A549 (cell line): ENCODE measurements around the gene SERP1.

Source experiments
- EP300 ChIP-seq, 2 experiments: fragments of >200 bp; sonication (Bioruptor Twin); formaldehyde crosslinking; IDR thresholded peaks; 2 replicates in 1 of 2; 3 replicates in 1 of 2; pipeline ENCODE4 v1.6.1; 2016 to 2017
- JUN ChIP-seq, 2 experiments: fragments of >200 bp; sonication (Bioruptor Twin); formaldehyde crosslinking; IDR thresholded peaks; 2 replicates in 1 of 2; 3 replicates in 1 of 2; pipeline ENCODE4 v1.6.1; 2016 to 2017
- MYC ChIP-seq: IDR thresholded peaks from 2 replicates; pipeline ENCODE4 v1.6.1; 2012; ENCODE audit warnings: mild to moderate bottlenecking, inconsistent platforms, low read length, improper control_type of control experiment, borderline replicate concordance
- PHF8 ChIP-seq: fragments of 200-600 bp; sonication (generic); IDR thresholded peaks from 2 replicates; pipeline ENCODE4 v1.6.1; 2016; ENCODE audit warnings: low read depth, mild to moderate bottlenecking, antibody characterized with exemption, moderate library complexity, borderline replicate concordance
- SMC3 ChIP-seq: fragments of >200 bp; sonication (Bioruptor Twin); formaldehyde crosslinking; IDR thresholded peaks from 3 replicates; pipeline ENCODE4 v1.6.1; 2018; ENCODE audit warnings: inconsistent platforms
- TF ChIP-seq, protein P1 (sequence below): fragments of >200 bp; sonication (Bioruptor Twin); formaldehyde crosslinking; IDR thresholded peaks from 3 replicates; pipeline ENCODE4 v1.5.1; 2016
- TF ChIP-seq, protein P2 (sequence below): fragments of 200-600 bp; sonication (generic); IDR thresholded peaks from 2 replicates; pipeline ENCODE4 v1.6.1; 2016; ENCODE audit warnings: antibody characterized with exemption, mild to moderate bottlenecking, moderate library complexity
- TF ChIP-seq, protein P3 (sequence below): fragments of 150-350 bp; IDR thresholded peaks from 2 replicates; pipeline ENCODE4 v1.6.1; 2014; ENCODE audit warnings: low read depth, mild to moderate bottlenecking, low read length
- TF ChIP-seq, protein P4 (sequence below): fragments of 450-650 bp; IDR thresholded peaks from 2 replicates; pipeline ENCODE4 v1.6.1; 2014; ENCODE audit warnings: antibody characterized with exemption

DNA sequence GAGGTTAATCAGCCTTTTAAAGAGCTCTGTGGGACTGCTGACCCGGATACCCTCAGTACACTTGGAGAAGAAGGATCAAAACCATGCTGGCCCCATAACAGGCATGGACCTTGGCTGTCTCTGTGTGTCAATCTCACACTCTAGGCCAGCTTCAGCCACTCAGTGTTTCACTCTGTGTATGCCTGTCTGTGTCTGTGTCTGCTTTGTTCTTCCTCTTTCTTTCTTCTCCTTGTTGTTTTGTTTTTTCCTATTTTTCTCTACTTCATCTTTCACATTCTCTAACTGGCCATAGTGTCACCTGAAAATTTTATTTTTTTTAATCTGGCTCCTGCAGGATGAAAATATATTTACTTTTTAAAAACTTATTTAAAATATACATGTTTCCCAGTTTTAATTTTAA, 51.1 kb downstream of the SERP1 start:
- TF ChIP-seq PHF8 (no peak), MYC (no peak), EP300 (IDR thresholded peaks at IDR 0.05) (no peak), JUN (IDR thresholded peaks at IDR 0.05) (no peak), SMC3 (no peak)
- TF ChIP-seq, protein P1, sequence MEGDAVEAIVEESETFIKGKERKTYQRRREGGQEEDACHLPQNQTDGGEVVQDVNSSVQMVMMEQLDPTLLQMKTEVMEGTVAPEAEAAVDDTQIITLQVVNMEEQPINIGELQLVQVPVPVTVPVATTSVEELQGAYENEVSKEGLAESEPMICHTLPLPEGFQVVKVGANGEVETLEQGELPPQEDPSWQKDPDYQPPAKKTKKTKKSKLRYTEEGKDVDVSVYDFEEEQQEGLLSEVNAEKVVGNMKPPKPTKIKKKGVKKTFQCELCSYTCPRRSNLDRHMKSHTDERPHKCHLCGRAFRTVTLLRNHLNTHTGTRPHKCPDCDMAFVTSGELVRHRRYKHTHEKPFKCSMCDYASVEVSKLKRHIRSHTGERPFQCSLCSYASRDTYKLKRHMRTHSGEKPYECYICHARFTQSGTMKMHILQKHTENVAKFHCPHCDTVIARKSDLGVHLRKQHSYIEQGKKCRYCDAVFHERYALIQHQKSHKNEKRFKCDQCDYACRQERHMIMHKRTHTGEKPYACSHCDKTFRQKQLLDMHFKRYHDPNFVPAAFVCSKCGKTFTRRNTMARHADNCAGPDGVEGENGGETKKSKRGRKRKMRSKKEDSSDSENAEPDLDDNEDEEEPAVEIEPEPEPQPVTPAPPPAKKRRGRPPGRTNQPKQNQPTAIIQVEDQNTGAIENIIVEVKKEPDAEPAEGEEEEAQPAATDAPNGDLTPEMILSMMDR: no peak
- TF ChIP-seq, protein P2, sequence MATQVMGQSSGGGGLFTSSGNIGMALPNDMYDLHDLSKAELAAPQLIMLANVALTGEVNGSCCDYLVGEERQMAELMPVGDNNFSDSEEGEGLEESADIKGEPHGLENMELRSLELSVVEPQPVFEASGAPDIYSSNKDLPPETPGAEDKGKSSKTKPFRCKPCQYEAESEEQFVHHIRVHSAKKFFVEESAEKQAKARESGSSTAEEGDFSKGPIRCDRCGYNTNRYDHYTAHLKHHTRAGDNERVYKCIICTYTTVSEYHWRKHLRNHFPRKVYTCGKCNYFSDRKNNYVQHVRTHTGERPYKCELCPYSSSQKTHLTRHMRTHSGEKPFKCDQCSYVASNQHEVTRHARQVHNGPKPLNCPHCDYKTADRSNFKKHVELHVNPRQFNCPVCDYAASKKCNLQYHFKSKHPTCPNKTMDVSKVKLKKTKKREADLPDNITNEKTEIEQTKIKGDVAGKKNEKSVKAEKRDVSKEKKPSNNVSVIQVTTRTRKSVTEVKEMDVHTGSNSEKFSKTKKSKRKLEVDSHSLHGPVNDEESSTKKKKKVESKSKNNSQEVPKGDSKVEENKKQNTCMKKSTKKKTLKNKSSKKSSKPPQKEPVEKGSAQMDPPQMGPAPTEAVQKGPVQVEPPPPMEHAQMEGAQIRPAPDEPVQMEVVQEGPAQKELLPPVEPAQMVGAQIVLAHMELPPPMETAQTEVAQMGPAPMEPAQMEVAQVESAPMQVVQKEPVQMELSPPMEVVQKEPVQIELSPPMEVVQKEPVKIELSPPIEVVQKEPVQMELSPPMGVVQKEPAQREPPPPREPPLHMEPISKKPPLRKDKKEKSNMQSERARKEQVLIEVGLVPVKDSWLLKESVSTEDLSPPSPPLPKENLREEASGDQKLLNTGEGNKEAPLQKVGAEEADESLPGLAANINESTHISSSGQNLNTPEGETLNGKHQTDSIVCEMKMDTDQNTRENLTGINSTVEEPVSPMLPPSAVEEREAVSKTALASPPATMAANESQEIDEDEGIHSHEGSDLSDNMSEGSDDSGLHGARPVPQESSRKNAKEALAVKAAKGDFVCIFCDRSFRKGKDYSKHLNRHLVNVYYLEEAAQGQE: no peak
- TF ChIP-seq, protein P3, sequence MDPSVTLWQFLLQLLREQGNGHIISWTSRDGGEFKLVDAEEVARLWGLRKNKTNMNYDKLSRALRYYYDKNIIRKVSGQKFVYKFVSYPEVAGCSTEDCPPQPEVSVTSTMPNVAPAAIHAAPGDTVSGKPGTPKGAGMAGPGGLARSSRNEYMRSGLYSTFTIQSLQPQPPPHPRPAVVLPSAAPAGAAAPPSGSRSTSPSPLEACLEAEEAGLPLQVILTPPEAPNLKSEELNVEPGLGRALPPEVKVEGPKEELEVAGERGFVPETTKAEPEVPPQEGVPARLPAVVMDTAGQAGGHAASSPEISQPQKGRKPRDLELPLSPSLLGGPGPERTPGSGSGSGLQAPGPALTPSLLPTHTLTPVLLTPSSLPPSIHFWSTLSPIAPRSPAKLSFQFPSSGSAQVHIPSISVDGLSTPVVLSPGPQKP: no peak
- TF ChIP-seq, protein P4, sequence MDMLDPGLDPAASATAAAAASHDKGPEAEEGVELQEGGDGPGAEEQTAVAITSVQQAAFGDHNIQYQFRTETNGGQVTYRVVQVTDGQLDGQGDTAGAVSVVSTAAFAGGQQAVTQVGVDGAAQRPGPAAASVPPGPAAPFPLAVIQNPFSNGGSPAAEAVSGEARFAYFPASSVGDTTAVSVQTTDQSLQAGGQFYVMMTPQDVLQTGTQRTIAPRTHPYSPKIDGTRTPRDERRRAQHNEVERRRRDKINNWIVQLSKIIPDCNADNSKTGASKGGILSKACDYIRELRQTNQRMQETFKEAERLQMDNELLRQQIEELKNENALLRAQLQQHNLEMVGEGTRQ: no peak
